HG03457 (cell line): ENCODE measurements around the gene BACH2.
A peak's percentile ranks its signal among the peaks of the same experiment; 100 is the strongest.
"Not testable (repeated sequence)": the region's sequence is repeated elsewhere in the genome, so short reads cannot be mapped to it uniquely, and the experiment has no call there.

ENCODE experiments used
- ATAC-seq: cut with Tn5 transposase; IDR thresholded peaks from one replicate; pipeline ENCODE4 v1.9.1; 2021; ENCODE audit warnings: moderate number of reproducible peaks; ENCODE audit not compliant: unreplicated experiment

The BACH2 gene

DNA sequence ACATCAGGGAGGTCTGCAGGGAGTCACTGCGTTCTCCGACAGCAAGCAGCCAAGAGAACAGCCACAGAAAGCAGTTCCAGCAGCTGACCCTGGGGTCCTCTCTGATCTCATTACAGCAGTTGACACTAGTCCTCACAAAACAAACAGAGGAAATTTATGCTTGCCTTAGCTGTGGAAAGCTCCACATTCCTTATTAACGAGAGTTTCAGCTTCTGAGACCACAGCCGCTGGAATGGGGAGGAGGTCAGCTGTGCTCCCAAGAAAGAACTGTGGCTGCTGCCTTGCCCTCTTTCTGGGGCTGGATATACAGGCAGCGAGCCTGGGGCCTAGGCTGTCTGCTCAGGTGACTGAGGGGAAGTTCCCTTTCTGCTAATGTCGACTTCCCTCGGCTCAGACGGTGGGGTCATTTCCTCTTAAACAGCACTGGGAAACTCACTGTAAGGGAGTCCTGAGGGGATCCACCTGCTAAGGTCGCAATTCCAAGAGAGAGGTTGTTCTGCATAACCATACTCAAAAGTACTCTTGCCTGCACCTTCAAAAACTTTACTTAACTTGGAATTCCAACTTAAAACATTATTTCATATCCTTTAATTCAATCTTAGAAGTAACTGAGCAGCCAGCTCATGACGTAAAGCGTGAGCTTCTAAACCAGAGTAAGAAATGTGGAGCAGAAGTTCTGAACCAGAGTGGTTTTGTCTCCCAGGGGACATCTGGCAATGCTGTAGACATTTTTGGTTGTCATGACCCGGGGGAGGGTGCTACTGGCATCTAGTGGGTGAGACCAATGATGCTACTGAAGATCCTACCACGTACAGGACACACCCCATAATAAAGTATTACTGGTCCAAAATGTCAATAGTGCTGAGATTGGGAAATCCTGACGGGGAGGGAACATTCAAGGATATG is 80.3 kb downstream of the BACH2 start:
- peak; percentile 64 for ATAC-seq

GRCh38 chr6:90214966-90215365 is 81.7 kb downstream of the BACH2 start:
- no peak for ATAC-seq

DNA sequence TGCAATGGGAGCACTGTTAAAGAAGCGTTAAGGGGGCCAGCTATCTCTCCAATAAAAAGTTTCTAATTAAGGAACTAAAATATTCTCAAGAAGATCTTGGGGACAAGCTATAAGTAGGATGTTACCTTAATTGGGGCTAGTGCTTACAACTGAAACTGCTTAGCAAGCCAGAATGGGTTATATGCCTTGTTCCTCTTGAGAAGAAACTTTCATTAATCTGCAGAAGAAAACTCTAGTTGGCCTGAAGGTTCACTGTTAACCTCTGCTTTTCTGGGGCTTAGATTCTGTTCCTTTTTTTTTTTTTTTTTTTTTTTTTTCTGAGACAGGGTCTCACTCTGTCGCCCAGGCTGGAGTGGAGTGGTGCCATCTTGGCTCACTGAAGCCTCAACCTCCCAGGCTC is 82.2 kb downstream of the BACH2 start:
- ATAC-seq: no peak

DNA sequence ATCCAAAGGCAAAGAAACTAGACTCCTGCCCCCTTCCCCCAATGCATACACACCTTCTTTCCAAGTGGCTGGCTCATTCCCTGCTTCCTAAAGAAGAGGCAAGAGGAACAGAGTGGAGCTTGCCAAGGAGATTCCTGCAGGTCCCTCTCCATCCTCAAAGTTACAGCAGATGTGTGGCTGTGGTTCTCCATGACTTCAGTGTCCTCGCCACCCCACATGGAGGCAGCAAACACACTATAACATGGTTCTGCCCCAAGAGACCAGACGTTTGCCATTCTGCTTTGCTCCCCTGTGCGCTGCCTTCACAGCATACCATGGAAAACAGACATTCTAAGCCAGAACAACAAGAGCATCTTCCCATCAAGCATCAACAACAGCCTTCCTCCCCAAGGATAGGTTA is 84.4 kb downstream of the BACH2 start:
- ATAC-seq: no peak

DNA sequence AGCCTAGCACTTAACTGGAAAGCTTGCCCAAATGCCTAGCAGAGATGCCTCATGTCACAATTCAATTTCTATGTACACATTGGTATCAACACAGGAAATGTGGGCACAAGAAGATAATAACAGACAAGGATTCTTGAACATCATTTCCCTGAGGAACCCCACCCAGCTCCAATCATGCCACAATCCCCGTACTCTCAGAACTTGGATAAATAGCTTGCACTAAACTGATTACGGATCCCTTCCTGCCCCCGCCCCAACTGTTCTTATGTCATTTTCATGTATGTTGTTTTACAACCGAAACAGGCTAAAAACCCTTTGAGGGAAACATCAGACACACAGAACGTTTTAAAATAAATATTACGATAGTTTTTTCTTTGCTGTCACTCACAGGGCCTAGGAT is 87.1 kb downstream of the BACH2 start:
- ATAC-seq: no peak

- not testable (repeated sequence) for ATAC-seq
These were observed 88.0 kb downstream of the BACH2 start for GRCh38 chr6:90208690-90209089.

- ATAC-seq: no peak
These were observed 92.2 kb downstream of the BACH2 start for GRCh38 chr6:90204327-90205056.

GRCh38 chr6:90203672-90204071 is 93.0 kb downstream of the BACH2 start:
- no peak for ATAC-seq

DNA sequence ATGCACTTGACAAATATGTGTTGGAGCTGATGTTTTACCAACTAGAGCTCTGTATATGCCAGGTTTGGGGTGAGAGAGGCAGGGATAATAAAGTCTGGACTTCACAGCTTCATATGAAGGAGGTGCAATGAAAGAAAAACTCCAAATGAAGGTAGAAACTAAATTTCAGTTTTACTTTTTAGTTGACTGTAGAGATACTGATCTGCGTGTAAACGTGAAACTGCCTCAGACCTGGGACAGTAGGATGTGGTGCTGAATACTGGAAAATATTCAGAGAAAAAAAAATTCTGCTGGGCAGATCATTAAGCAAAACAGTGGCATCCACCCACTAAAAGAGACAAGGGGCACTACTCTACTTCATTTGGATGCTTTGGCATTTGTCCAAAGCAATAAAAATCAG is 94.5 kb downstream of the BACH2 start:
- no peak for ATAC-seq

DNA sequence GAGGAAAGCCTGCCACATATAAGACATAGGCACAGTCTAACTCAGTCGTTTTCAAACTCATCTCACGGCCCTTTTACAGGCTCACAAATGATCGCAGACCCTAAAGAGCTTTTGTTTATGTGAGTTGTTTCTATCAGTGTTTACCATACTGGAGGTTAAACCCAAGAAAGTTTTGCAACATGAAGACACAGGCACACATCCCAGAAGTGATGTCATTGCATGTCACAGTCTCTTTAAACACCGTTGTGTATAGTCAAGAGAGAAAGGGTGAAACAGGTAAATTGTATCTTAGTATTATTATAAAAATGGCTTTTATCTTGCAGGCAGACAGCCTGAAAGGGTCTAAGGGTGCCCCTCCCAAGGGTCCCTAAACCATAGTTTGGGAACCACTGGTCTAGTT is 96.7 kb downstream of the BACH2 start:
- ATAC-seq: no peak

DNA sequence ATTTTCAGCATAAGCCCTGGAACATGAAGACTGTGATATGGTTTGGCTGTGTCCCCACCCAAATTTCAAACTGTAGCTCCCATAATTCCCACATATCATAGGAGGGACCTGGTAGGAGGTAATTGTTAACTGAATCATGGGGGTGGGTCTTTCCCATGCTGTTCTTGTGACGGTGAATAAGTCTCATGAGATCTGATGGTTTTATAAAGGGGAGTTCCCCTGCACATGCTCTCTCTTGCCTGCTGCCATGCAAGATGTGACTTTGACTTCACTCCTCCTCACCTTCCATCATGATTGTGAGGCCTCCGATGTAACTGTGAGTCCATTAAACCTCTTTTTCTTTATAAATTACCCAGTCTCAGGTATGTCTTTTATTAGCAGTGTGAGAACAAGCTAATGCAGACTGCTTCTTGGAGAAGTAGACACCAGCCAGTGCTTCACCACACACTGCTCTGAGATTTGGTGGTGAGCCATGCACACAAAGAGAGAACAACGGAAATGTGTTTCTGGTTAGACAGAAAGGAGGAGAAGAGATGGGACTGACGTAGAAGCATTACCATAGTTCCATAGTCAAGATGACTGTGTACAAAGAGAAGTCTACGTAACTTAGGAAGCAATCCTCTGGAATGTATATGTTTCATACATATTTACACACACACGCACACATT is 97.8 kb downstream of the BACH2 start:
- no peak for ATAC-seq

DNA sequence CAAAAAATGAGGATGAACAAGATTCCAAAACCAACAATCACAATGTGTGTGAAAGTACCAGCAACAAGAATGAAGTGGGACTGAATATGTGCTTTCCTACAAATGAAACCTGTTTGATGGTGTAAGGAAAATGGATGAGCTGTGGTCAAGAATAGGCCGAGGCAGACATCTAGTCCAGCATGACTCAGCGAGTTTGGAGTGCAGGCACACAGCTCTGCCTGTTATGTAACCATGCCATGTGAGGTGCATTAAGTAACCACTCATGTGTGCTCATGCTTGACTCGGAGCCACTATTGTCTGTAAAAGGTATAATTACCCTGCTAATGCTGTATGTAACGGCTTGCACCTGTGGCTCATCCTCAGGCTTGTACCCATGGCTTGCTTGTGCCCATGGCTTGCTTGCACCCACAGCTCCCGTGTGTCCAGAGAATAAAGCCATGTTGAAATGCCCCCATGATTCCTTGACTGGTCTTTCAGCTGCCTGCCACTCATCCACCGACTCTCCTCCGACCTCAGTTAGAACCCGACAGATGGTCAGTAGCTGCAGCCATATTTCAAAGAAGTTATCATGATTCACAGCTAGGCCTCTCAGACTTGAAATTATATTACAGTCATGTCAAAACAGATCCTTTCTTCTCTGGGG is 98.7 kb downstream of the BACH2 start:
- no peak for ATAC-seq

GRCh38 chr6:90195094-90195829 is 101.4 kb downstream of the BACH2 start:
- ATAC-seq: no peak

DNA sequence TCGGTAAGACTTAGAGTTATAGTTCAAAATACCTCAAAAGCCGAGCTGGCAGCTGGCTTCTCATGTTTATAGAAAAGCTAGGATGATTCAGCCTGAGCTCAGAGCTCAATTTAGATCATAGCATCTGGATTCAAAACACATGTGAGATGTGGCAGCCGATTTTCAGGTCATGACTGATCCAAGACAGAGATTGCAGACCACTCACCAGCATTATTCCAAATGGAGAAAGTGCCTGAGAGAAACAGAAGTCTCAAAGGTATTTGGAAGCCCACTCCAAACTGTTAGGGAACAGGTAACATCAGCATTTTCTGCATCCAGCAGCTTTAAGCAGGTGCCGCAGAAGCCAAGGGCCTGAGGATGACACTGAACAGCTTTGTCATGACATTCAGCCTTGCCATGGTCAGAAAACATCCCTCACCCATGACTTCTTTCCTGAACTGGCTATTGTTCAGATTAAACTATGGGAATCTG is 102.2 kb downstream of the BACH2 start:
- no peak for ATAC-seq

- ATAC-seq: no peak
These were observed 103.3 kb downstream of the BACH2 start for GRCh38 chr6:90193359-90193758.

DNA sequence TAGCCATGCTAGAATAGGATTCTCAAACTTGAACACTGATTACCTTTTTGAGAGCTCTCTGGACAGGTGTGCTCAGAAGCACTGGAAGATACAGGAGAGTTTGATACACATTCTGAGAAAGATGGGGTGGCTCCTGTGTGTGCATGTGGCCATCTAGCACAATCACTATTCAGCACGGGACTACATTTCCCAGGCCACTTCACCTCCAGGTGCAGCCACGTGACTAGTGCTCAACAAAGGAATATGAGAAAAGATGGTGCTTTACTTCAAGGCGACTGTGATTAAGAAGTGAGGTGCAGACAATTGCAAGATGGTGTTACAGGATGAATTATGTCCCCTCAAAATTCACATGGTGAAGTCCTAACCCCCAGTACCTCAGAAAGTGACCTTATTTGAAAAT is 103.8 kb downstream of the BACH2 start:
- ATAC-seq: no peak

- no peak for ATAC-seq
These were observed 105.8 kb downstream of the BACH2 start for GRCh38 chr6:90190752-90191395.

DNA sequence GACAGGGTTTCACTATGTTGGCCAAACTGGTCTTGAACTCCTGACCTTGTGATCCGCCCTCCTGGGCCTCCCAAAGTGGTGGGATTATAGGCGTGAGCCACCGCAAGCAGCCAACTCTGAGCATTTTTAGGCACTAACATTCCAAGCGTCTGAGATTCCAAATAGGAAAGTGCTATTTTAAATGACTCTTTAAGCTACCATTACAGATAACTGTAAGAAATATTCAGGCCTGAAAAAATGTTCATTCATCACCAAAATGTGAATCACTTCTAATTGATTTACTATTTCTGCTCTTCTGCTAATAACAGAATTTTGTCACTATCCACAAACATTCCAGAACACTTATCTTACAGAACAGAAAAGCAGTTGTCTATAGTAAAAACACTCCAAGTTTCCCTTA is 106.5 kb downstream of the BACH2 start:
- no peak for ATAC-seq

- ATAC-seq: no peak
These were observed 109.1 kb downstream of the BACH2 start for GRCh38 chr6:90187437-90188121.
